NCI-H187 treated with DMSO at 0.1 percent for 48 hours (cell line): ENCODE results near the gene LTF.
"Not testable (repeated sequence)": the region's sequence is repeated elsewhere in the genome, so short reads cannot be mapped to it uniquely, and the experiment has no call there.

Source experiments
- DNase-seq: peaks from one replicate; lab custom pipeline; 2025; lab: John Stamatoyannopoulos, UW

Gene LTF

DNA sequence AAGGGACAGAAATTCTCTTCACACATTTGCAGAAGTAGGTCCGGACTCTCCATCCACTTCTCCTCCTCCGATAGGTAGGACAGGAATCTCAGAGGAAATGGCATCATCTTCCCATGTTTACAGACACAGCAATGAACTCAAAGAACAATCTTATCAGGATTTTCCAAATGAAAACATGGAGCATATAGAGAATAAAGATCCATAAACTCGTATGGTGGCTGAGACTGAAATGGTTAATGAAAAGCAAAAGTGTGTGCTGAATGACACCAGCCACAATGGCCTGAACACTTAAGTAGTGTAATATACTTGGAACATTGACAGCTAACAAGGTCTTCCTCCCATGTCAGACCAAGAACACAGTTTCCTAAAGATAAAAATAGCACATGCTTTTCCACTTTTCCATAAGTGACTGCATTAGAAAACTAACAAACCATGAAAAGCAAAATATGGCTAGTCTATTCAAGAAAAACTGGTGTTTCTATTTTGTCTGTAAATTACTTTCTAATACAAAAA is 51.9 kb downstream of the LTF start:
- DNase-seq = no peak

- no peak for DNase-seq
Observed at GRCh38 chr3:46411271-46411670, 53.4 kb downstream of the LTF start.

DNA sequence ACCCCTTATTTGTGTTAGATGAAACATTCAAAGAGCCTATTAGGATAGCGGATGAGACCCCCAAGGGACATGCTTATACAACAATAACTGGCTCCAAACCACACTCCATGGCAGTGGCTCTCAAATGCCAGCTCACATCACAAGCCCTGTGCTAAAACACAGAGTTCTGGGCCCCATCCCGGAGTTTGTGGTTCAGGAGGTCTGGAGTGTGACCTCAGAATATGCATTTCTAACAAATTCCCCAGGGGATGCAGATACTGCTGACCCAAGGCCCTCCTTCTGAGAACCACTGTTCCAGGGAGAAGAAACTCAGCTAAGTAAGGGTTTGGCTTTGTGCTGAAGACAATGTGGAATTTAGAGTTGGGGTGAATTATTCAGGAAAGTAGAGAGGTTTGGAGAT is 54.0 kb downstream of the LTF start:
- DNase-seq = no peak

DNA sequence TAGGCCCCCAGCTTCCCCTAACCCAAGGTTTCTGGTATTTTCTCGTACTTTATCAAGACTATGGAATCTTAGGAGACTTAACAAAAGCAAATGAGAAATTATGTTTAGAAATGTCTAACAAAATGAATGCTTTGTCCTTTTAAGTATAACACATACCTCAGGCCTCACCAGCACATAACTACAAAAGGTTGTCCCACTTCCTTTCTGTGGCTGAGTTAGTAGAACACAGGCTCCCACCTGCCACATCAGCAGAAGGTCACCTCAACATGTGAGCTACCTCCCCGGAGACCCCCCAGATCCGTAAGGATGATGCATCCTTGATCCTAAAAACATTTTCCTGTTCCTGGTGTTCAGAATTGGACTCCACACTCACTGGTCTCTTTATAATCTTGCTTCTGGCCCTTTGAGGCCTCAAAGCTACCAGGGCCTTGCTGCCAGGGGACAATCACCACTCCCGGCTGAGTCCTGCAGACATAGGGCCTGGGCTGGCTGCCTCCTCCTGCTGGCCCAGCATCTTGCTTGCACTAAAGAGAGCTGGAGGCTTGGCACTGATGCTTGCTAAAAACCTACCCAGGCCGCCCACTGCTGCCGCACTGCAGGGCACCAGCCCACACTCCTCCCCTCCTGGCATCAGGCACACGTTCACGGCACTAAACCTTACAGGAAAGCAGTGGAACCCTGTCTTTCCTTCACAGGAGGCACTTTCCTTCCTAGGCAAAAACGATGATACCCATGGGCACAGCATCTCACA is 54.8 kb downstream of the LTF start:
- DNase-seq = no peak

GRCh38 chr3:46408853-46409252 is 55.9 kb downstream of the LTF start:
- DNase-seq = no peak

DNA sequence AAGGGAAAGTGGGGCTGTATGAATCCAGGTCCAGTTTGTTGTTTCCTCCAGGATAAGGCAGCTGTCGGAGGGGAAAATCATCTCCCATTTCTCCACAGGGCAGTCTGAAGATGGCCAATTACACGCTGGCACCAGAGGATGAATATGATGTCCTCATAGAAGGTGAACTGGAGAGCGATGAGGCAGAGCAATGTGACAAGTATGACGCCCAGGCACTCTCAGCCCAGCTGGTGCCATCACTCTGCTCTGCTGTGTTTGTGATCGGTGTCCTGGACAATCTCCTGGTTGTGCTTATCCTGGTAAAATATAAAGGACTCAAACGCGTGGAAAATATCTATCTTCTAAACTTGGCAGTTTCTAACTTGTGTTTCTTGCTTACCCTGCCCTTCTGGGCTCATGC is 56.7 kb downstream of the LTF start:
- DNase-seq = no peak

DNA sequence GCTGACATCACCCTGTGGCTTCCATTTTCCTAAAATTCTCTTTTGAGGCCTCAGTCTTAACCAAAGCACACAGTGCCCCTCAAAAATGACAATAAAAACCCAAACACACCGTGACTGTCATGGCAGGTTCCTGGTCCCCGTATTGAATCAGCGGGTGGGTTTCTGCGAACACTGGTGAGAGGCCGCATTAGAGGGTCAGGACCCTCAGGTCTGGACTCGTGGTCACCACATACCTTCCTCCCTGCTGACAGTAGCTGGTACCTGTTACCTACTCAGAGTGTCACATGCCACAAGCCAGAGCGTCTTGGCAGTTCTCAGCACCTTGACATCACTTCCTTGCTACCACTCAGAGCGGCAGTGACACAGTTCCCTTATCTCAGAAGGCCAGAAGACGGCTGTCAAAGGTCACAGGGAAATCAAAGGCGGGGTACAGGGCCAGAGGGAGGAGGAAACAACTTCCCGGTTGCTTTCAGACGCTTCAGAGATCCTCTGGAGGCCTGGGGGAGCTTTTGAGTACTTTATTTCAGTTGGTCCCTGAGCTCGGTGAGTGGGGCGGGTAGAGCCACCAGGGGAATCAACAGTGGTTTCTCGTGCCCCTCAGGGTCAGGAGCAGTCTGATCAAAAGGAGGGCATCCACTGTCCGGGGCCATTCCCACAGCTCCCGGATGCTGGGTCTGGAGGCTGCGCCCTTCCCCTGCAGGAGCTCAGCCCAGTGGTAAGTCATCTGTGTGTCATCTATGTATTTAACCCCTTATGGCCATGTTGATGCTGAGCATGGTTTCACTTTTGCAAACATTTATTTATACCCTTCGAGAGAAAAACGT is 57.7 kb downstream of the LTF start, which contains the start of the genes CCR5AS and CCRL2:
CCR5AS (minus strand) TSS at position 279 of the 824 bp plus-strand sequence.
CCRL2 (plus strand) TSS at position 472 of the 824 bp plus-strand sequence. CDS start 821 bp downstream, outside the sequence.
- no peak for DNase-seq

GRCh38 chr3:46406443-46406787 is 58.3 kb downstream of the LTF start:
- DNase-seq = no peak

- no peak for DNase-seq
Observed at GRCh38 chr3:46405301-46406019, 59.2 kb downstream of the LTF start.

- DNase-seq = not testable (repeated sequence)
Observed at GRCh38 chr3:46402902-46403301, 61.8 kb downstream of the LTF start.

DNA sequence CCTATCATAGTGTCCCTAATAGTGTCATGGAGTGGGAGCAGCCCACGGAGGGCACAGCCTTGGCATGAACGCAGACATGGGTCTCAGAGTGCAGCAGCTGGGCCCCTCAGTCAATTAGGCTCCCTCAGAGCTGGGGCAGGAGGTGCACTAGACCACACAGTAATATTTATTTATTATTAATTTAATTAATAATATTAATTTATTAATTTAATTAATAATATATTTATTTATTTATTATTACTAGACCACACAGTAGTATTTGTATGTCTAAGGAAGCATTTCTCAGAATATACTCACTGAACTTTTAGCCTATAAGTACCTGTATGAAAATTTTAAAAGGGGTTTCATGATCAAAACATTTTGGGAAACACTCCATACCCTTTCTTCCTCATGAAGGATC is 63.1 kb downstream of the LTF start:
- no peak for DNase-seq

GRCh38 chr3:46400846-46401245 is 63.9 kb downstream of the LTF start:
- no peak for DNase-seq

DNA sequence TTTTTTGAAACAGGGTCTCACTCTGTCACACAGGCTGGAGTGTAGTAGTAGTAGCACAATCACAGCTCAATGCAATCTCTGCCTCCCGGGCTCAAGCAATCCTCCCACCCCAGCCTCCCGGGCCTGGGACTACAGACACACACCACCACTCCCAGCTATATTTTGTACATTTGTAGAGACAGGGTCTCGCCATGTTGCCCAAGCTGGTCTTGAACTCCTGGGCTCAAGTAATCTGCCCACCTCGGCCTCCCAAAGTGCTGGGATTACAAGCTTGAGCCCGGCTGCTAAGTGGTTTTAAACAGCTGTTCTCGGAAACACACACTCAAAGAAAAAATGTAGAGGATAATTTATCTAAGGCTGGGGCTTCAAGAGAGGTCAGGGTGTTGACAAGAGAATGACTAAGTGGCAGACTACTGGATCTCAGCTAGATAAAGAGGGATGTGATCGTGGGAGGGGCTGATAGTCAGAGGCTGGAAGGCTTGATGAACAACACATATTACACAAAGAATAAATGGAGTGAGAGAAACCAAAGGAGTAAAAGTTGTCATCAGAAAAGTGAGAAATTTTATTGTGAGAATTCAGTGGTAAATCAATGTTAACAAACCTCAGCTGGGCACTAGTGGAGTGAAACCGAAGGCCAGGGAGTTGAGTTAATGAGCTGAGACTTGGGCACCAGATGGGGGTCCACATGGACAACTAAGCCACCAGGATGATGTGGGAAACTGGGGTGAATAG is 64.5 kb downstream of the LTF start:
- no peak for DNase-seq

DNA sequence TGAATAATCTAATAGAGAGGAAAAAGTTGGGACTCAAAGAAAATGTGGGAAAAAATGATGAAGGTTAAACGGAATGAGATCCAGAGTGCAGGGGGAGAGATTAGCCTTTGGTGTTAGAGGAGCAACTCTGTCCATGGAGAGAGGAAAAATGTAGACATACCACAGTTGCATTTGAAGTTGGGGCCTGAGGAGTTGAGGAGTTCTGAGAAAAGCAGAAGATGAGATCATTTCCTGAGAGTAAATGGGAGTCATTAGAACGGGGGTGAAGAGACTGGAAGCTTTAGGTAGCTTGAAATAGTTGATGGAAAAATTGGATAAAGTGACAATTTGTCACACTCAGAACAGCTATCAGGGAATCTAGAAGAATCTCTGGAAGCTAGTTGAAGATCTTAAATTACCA is 65.1 kb downstream of the LTF start:
- no peak for DNase-seq

DNA sequence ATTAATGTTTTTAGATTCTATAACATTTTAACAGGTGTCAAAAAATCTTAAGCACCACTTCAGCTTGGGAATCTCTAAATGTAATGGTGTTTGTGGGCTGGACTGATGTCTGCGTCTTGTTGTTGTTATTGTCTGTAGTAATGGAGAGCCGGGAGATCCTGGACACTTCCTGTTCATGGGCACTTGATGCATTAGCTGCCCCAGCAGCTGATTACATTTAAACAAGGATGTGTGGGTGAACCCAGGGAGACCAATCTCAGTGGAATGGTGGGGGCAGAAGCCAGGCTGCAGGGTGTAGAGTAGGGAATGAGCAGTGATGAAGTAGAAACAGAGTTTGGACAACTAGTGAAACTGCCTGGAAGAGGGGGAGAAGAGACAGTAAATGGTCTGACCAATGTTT is 65.6 kb downstream of the LTF start:
- DNase-seq = no peak

- no peak for DNase-seq
Observed at GRCh38 chr3:46398186-46398955, 66.3 kb downstream of the LTF start.

GRCh38 chr3:46397111-46397510 is 67.6 kb downstream of the LTF start:
- no peak for DNase-seq

- DNase-seq = no peak
Observed at GRCh38 chr3:46395766-46396530, 68.8 kb downstream of the LTF start.

DNA sequence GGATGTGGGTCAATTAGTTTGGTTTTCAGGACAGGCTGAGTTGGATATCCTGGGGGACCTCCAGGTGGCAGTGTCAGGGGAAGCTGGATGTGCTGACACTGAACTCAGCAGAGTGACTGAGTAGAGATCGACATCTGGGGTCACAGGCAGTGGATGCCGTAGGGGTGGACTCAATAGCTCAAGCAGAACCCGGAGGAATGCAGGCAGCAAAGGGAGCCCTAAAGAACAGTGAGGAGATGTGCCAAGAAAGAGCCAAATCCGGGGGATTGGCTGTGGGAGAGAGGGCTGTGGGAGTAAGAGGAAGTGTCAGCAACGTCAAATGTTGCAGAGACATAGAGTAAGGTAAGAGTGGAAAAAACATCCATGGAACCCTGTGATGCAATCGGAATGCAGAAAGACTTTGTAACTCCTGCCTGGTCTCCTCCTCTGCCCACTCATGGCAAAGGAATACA is 69.5 kb downstream of the LTF start:
- no peak for DNase-seq
